Liver (tissue), 9 donors: ENCODE results near the gene RBBP6. TPM values are rescaled to one million over a fixed set of nuclear protein-coding genes. Genes with fewer than 3 reads are reported as not detected.

Experiments
- DNase-seq: peaks from one replicate; pipeline ENCODE4 v3.0.0-alpha.2; 2017; ENCODE audit warnings: low spot score
- H3K27ac ChIP-seq, 2 donors: one replicate each; pipeline ENCODE4 v1.7.0; 2013; ENCODE audit warnings: inconsistent platforms in 2 of 2, low read length in 2 of 2, control low read depth in 1 of 2, low read depth in 1 of 2, mild to moderate bottlenecking in 1 of 2
- H3K27me3 ChIP-seq, 4 donors: one replicate each; pipeline versions ENCODE4 v1.6.1 to v1.7.0; 2013; ENCODE audit warnings: low read length in 3 of 4, inconsistent platforms in 1 of 4, mild to moderate bottlenecking in 1 of 4, moderate library complexity in 1 of 4; ENCODE audit not compliant: control insufficient read depth in 4 of 4, insufficient read depth in 4 of 4
- H3K36me3 ChIP-seq, 4 donors: one replicate each; pipeline versions ENCODE4 v1.6.1 to v1.7.0; 2013; ENCODE audit warnings: low read length in 3 of 4, mild to moderate bottlenecking in 3 of 4, low read depth in 1 of 4, moderate library complexity in 1 of 4; ENCODE audit not compliant: control insufficient read depth in 4 of 4, insufficient read depth in 3 of 4
- H3K4me1 ChIP-seq, 4 donors: one replicate each; pipeline versions ENCODE4 v1.6.1 to v1.7.0; 2013; ENCODE audit warnings: low read length in 3 of 4, mild to moderate bottlenecking in 3 of 4, moderate library complexity in 1 of 4; ENCODE audit not compliant: control insufficient read depth in 4 of 4, insufficient read depth in 4 of 4
- H3K4me3 ChIP-seq, 3 donors: one replicate each; pipeline versions ENCODE4 v1.6.1 to v1.7.0; 2013; ENCODE audit warnings: low read length in 3 of 3, control low read depth in 1 of 3, low read depth in 1 of 3, mild to moderate bottlenecking in 1 of 3
- H3K9ac ChIP-seq, 2 donors: one replicate each; pipeline ENCODE4 v1.7.0; 2013; ENCODE audit warnings: low read length in 2 of 2, mild to moderate bottlenecking in 2 of 2, moderate library complexity in 2 of 2, control low read depth in 1 of 2, low read depth in 1 of 2
- H3K9me3 ChIP-seq, 4 donors: one replicate each; pipeline versions ENCODE4 v1.6.1 to v1.7.0; 2013; ENCODE audit warnings: low read length in 3 of 4; ENCODE audit not compliant: control insufficient read depth in 4 of 4
- EGR1 ChIP-seq, 2 donors: IDR thresholded peaks; 2 replicates each; pipeline ENCODE4 v1.6.1; 2016 to 2018; ENCODE audit warnings: antibody characterized with exemption in 2 of 2, low read depth in 2 of 2
- FOXA2 ChIP-seq: IDR thresholded peaks from 2 replicates; pipeline ENCODE4 v1.6.1; 2016; ENCODE audit warnings: antibody characterized with exemption
- HNF4A ChIP-seq, 2 donors: conservative IDR thresholded peaks; 2 replicates each; pipeline ENCODE4 v1.6.1; 2016; ENCODE audit warnings: antibody characterized with exemption in 2 of 2, mild to moderate bottlenecking in 2 of 2
- HNF4G ChIP-seq: IDR thresholded peaks from 2 replicates; pipeline ENCODE4 v1.6.1; 2016; ENCODE audit warnings: antibody characterized with exemption
- JUND ChIP-seq, 2 donors: IDR thresholded peaks; 2 replicates each; pipeline ENCODE4 v1.6.1; 2016; ENCODE audit warnings: antibody characterized with exemption in 2 of 2
- RAD21 ChIP-seq, 2 donors: IDR thresholded peaks; 2 replicates each; pipeline ENCODE4 v1.6.1; 2016; ENCODE audit warnings: antibody characterized with exemption in 2 of 2, mild to moderate bottlenecking in 2 of 2
- RXRA ChIP-seq, 2 donors: IDR thresholded peaks; 2 replicates each; pipeline ENCODE4 v1.6.1; 2017 to 2018; ENCODE audit warnings: antibody characterized with exemption in 2 of 2, mild to moderate bottlenecking in 1 of 2
- SP1 ChIP-seq: IDR thresholded peaks from 2 replicates; pipeline ENCODE4 v1.6.1; 2018; ENCODE audit warnings: antibody characterized with exemption, mild to moderate bottlenecking
- TAF1 ChIP-seq: conservative IDR thresholded peaks from 2 replicates; pipeline ENCODE4 v1.6.1; 2016; ENCODE audit warnings: antibody characterized with exemption, mild to moderate bottlenecking
- YY1 ChIP-seq: IDR thresholded peaks from 2 replicates; pipeline ENCODE4 v1.6.1; 2016; ENCODE audit warnings: antibody characterized with exemption, mild to moderate bottlenecking
- WGBS: extraction: QIAGEN DNeasy Blood & Tissue Kit; methylation state at CpG from one replicate; pipeline ENCODE4 v1.1.7; 2013; 5-methylcytosine and 5-hydroxymethylcytosine counted together
- polyA plus RNA-seq, 2 donors: library from polyadenylated mRNA; stranded (reverse) in 1 of 2; unstranded in 1 of 2; fragments of 200-250 nt in 1 of 2; fragments of >200 nt in 1 of 2; fragmentation: Nextera tagmentation in 1 of 2; extraction: Ambion mirVana in 1 of 2; gene quantifications; one replicate each; pipeline versions ENCODE4 v1.2.1 to v1.2.3, GENCODE V29; 2013 to 2015
- total RNA-seq, 2 donors: library from RNA; depleted of rRNA; stranded (reverse); fragments of >200 nt; gene quantifications; one replicate each; pipeline ENCODE4 v1.2.3, GENCODE V29; 2014
- TF ChIP-seq, protein P1 (sequence below): IDR thresholded peaks from 2 replicates; pipeline ENCODE4 v1.6.1; 2016; ENCODE audit warnings: antibody characterized with exemption
- TF ChIP-seq, protein P2 (sequence below): fragments of 150-350 bp; IDR thresholded peaks from 2 replicates; pipeline ENCODE4 v1.5.1; 2017; ENCODE audit warnings: improper control_type of control experiment, low read depth, low read length; ENCODE audit not compliant: missing input control
- TF ChIP-seq, protein P3 (sequence below): IDR thresholded peaks from 2 replicates; pipeline ENCODE4 v1.6.1; 2016; ENCODE audit warnings: antibody characterized with exemption
- donor health status: healthy.
- donor health status: healthy.
- donor health status: healthy.
- donor health status: healthy.
- donor health status: healthy.

The RBBP6 gene
- total and polyA plus RNA-seq, 4 donors, result 8.1 to 35.8 (median 11.8) TPM

- Histone ChIP-seq H3K4me1 (no peaks in the 10 kb centered on the region), H3K27me3 (no peaks in the 10 kb centered on the region), H3K4me3 (no peak overlapping the region), H3K36me3 (no peaks in the 10 kb centered on the region), H3K9me3 (no peaks in the 10 kb centered on the region), H3K27ac (no peak overlapping the region), H3K9ac (no peak overlapping the region)
- DNase-seq, result no peak
- TF ChIP-seq, protein P1, sequence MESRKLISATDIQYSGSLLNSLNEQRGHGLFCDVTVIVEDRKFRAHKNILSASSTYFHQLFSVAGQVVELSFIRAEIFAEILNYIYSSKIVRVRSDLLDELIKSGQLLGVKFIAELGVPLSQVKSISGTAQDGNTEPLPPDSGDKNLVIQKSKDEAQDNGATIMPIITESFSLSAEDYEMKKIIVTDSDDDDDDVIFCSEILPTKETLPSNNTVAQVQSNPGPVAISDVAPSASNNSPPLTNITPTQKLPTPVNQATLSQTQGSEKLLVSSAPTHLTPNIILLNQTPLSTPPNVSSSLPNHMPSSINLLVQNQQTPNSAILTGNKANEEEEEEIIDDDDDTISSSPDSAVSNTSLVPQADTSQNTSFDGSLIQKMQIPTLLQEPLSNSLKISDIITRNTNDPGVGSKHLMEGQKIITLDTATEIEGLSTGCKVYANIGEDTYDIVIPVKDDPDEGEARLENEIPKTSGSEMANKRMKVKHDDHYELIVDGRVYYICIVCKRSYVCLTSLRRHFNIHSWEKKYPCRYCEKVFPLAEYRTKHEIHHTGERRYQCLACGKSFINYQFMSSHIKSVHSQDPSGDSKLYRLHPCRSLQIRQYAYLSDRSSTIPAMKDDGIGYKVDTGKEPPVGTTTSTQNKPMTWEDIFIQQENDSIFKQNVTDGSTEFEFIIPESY, result no peak
- TF ChIP-seq, protein P2, sequence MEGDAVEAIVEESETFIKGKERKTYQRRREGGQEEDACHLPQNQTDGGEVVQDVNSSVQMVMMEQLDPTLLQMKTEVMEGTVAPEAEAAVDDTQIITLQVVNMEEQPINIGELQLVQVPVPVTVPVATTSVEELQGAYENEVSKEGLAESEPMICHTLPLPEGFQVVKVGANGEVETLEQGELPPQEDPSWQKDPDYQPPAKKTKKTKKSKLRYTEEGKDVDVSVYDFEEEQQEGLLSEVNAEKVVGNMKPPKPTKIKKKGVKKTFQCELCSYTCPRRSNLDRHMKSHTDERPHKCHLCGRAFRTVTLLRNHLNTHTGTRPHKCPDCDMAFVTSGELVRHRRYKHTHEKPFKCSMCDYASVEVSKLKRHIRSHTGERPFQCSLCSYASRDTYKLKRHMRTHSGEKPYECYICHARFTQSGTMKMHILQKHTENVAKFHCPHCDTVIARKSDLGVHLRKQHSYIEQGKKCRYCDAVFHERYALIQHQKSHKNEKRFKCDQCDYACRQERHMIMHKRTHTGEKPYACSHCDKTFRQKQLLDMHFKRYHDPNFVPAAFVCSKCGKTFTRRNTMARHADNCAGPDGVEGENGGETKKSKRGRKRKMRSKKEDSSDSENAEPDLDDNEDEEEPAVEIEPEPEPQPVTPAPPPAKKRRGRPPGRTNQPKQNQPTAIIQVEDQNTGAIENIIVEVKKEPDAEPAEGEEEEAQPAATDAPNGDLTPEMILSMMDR, result no peak
- TF ChIP-seq EGR1 (IDR thresholded peaks at IDR 0.05; ENCODE audit: low read depth in 2 of 2) (no peak), RXRA (IDR thresholded peaks at IDR 0.05) (no peak), HNF4A (conservative IDR thresholded peaks at IDR 0.05) (no peak), JUND (IDR thresholded peaks at IDR 0.05) (no peak), FOXA2 (no peak)
- 94% methylated on average over 8 of the region's 8 CpGs for WGBS
Observed at GRCh38 chr16:24598777-24599437, 59.5 kb downstream of the RBBP6 start.

DNA sequence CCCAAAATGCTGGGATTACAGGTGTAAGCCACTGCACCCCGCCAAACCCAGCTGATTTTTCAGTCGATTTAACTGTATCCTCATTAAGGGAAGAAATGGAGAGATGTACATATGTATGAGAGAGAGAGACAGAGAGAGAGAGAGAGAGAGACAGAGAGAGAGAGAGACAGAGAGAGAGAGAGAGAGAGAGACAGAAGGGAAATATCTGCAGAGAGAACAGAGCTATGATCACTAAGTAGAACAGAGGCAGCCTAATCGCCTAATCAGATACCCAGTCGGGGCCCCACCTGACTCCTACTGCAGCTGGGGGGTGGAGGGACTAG lies 70.0 kb downstream of the RBBP6 start:
- no peaks in the 10 kb centered on the region for H3K9me3 ChIP-seq
- DNase-seq, result no peak
- 35% methylated on average over 4 of the region's 4 CpGs for WGBS
- TF ChIP-seq RAD21 (IDR thresholded peaks at IDR 0.05), result no peak
- no peak for TF ChIP-seq SP1
- no peak for TF ChIP-seq YY1
- TF ChIP-seq, protein P2, result no peak
- TF ChIP-seq TAF1, result no peak
- TF ChIP-seq HNF4G, result no peak
- TF ChIP-seq, protein P3, sequence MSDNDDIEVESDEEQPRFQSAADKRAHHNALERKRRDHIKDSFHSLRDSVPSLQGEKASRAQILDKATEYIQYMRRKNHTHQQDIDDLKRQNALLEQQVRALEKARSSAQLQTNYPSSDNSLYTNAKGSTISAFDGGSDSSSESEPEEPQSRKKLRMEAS, result no peak
- no peak overlapping the region for H3K9ac ChIP-seq
- H3K4me3 ChIP-seq, result no peak overlapping the region
- H3K27me3 ChIP-seq, result peaks cover 0 to 8% (median 0%) of the 10 kb centered on the region in 4 donors
- H3K4me1 ChIP-seq, result peaks cover 0 to 8% (median under 1%) of the 10 kb centered on the region in 4 donors
- no peak overlapping the region for H3K27ac ChIP-seq
- H3K36me3 ChIP-seq, result no peaks in the 10 kb centered on the region
